ENCODE data around the gene CEL. TPM values are rescaled to one million over a fixed set of nuclear protein-coding genes. Genes with fewer than 3 reads are reported as not detected.

Gene CEL
- total and polyA plus RNA-seq, 2 donors (not counting 3 experiments of a cell fraction or from before 2014, with no cell fraction given), result 0.92 to 1.1 TPM

DNA sequence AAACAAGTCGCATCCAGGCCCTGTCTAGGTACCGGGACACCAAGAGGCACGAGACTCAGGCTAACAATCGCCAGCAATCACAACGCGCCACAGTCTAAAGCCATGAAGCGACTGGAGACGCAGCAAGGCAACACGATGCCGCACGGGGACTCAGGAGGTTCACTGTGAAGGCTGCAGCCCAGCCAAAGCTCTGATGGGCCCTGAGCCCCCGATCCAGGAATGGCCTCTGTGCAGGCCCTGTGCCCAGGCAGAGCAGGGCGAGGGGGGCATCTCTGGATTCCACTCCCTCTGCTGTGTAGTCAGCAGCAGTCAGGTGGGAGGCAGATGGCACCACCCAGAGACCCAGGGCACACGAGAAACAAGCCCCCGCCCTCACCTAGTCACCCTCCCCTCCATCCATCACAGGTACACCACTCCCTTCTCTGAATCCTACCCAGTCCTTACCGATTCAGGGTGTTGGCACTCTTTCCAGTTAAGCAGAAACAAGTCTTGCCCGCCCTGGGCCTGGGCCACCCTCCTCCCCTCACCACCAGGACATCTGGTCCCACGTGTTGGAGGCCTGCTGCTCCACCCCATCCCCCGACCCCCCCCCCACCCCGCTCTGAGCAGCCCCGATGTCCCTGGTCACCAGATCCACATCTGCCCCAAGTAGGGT lies 58.2 kb downstream of the CEL start:
- no TSS peak for BruUV-seq (replicated peaks)
- H3K27me3 ChIP-seq (ENCODE audit: control insufficient read depth in 2 of 2, insufficient read depth in 2 of 2, low read length in 2 of 2), result no peaks in the 10 kb centered on the region
- intact Hi-C loops (cut with micrococcal nuclease), result loop anchor here (2.0 kb wide), 1 partner anchor 15 kb away; no protein-coding TSS in a partner anchor
- H2AFZ ChIP-seq (ENCODE audit: low read depth, low read length), result no peak overlapping the region
- no peaks in the 10 kb centered on the region for H3K36me3 ChIP-seq (ENCODE audit: control insufficient read depth in 2 of 2, extremely low read depth in 1 of 2, insufficient read depth in 2 of 2, low read length in 2 of 2)
- no peaks in the 10 kb centered on the region for H3K9me3 ChIP-seq (replicated peaks; ENCODE audit: control insufficient read depth, insufficient read depth, low read length)
- peak overlapping the region; percentile 35 for H3K4me2 ChIP-seq (ENCODE audit: insufficient read depth, low read length)
- no peaks in the 10 kb centered on the region for H4K20me1 ChIP-seq (replicated peaks; ENCODE audit: control insufficient read depth, extremely low read depth, insufficient read depth, low read length)
- H3K9ac ChIP-seq (replicated peaks; ENCODE audit: extremely low read depth, insufficient read depth, low read length), result peak overlapping the region; percentile 47
- CTCF ChIA-PET, result interaction anchor here (1.2 to 5.3 kb wide), 5 partner anchors 14 to 28 kb away, joined by 4 to 72 read pairs (median 6); no protein-coding TSS in a partner anchor
- DNase-seq (ENCODE audit: low read depth, low spot score) (no peak), FAIRE-seq (no peak)
- H3K27ac ChIP-seq (ENCODE audit: insufficient read depth, low read depth, low read length), result no peak overlapping the region
- TF ChIP-seq POLR2A (IDR thresholded peaks at IDR 0.05; ENCODE audit: low read depth, low read length) (no peak), EZH2 (IDR thresholded peaks at IDR 0.05; ENCODE audit: borderline replicate concordance, low read depth, low read length, severe bottlenecking) (peak; percentile 49), GATA2 (IDR thresholded peaks at IDR 0.05; ENCODE audit: insufficient read depth, insufficient read length, low read depth, low read length) (no peak)
- H3K79me2 ChIP-seq (ENCODE audit: control insufficient read depth, insufficient read depth, low read length), result no peaks in the 10 kb centered on the region
- H3K4me3 ChIP-seq (replicated peaks in 1 of 3; ENCODE audit: insufficient read depth in 1 of 3, low read depth in 1 of 3, low read length in 3 of 3), result peak overlapping the region in 2 of 3 experiments; percentile 41 to 45
- peaks cover 20% of the 10 kb centered on the region for H3K4me1 ChIP-seq (ENCODE audit: control insufficient read depth, extremely low read depth, insufficient read depth, low read length)
- dilution Hi-C loops (cut with MboI; ENCODE audit: extremely low pct_ligation_motif_present, low sequenced_read_pairs), result no loop called here
- no peaks in the 10 kb centered on the region for H3K9me1 ChIP-seq (replicated peaks; ENCODE audit: control insufficient read depth, extremely low read depth, insufficient read depth, low read length)
- POLR2A ChIA-PET, result interaction anchor here (1.4 to 2.0 kb wide), 2 partner anchors 14 to 24 kb away, joined by 3 to 13 read pairs; no protein-coding TSS in a partner anchor

DNA sequence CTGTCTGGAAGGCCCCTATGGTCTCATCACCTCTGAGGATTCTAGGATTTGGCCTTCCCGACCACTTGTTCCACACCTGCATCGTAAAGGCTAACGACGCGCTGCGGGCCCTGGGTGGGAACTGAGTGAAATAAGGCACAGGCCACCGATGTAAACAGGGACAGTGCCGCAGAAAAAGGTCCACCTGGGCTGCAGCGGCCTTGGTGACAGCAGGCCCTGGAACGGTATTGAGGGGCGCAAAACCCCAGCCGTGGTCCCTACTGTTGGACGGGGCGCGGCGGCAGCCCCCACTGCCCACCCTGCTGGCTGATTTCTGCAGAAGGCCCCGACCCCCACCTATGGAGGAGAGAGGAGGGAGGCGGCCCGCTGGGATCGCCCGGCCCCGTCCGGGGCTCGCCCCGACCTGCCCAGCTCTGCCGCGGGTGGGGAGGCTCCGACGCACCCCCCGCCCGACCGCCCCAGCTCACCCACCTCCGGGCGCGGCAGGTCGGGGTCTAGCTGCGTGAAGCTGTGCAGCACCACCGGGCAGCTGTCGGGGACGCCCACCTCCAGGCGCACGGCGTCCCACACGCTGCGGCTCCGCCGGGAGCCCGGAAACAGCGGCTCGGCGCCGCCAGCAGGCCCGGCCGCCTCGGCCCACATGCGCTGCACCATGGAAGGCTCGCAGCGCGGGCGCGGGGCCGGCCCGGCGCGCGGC lies 58.9 kb downstream of the CEL start:
- Histone ChIP-seq H4K20me1 (replicated peaks; ENCODE audit: control insufficient read depth, extremely low read depth, insufficient read depth, low read length) (no peaks in the 10 kb centered on the region), H3K4me3 (replicated peaks in 1 of 3; ENCODE audit: insufficient read depth in 1 of 3, low read depth in 1 of 3, low read length in 3 of 3) (peak overlapping the region; percentile 34 to 45 (median 41)), H3K27ac (ENCODE audit: insufficient read depth, low read depth, low read length) (no peak overlapping the region), H2AFZ (ENCODE audit: low read depth, low read length) (peak overlapping the region; percentile 9), H3K9me3 (replicated peaks; ENCODE audit: control insufficient read depth, insufficient read depth, low read length) (no peaks in the 10 kb centered on the region), H3K4me2 (ENCODE audit: insufficient read depth, low read length) (peak overlapping the region; percentile 31), H3K79me2 (ENCODE audit: control insufficient read depth, insufficient read depth, low read length) (no peaks in the 10 kb centered on the region), H3K9ac (replicated peaks; ENCODE audit: extremely low read depth, insufficient read depth, low read length) (peak overlapping the region; percentile 47), H3K36me3 (ENCODE audit: control insufficient read depth in 2 of 2, extremely low read depth in 1 of 2, insufficient read depth in 2 of 2, low read length in 2 of 2) (no peaks in the 10 kb centered on the region), H3K9me1 (replicated peaks; ENCODE audit: control insufficient read depth, extremely low read depth, insufficient read depth, low read length) (no peaks in the 10 kb centered on the region), H3K4me1 (ENCODE audit: control insufficient read depth, extremely low read depth, insufficient read depth, low read length) (peaks cover 23% of the 10 kb centered on the region), H3K27me3 (ENCODE audit: control insufficient read depth in 2 of 2, insufficient read depth in 2 of 2, low read length in 2 of 2) (no peaks in the 10 kb centered on the region)
- POLR2A ChIA-PET, result no interaction called here
- TF ChIP-seq, protein P1, sequence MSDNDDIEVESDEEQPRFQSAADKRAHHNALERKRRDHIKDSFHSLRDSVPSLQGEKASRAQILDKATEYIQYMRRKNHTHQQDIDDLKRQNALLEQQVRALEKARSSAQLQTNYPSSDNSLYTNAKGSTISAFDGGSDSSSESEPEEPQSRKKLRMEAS (IDR thresholded peaks at IDR 0.05; ENCODE audit: insufficient read depth, insufficient read length), result no peak
- TF ChIP-seq GATA2 (IDR thresholded peaks at IDR 0.05; ENCODE audit: insufficient read depth, insufficient read length, low read depth, low read length) (no peak), POLR2AphosphoS5 (IDR thresholded peaks at IDR 0.05; ENCODE audit: insufficient read depth, low read depth, low read length) (peak; percentile 33), POLR2A (IDR thresholded peaks at IDR 0.05; ENCODE audit: low read depth, low read length) (no peak), FOS (IDR thresholded peaks at IDR 0.05; ENCODE audit: borderline replicate concordance, insufficient read depth, low read length) (no peak), JUN (IDR thresholded peaks at IDR 0.05; ENCODE audit: borderline replicate concordance, insufficient read depth, insufficient read length, low read depth) (no peak), EZH2 (IDR thresholded peaks at IDR 0.05; ENCODE audit: borderline replicate concordance, low read depth, low read length, severe bottlenecking) (no peak), MYC (IDR thresholded peaks at IDR 0.05; ENCODE audit: low read depth, low read length) (no peak)
- TF ChIP-seq, protein P2, sequence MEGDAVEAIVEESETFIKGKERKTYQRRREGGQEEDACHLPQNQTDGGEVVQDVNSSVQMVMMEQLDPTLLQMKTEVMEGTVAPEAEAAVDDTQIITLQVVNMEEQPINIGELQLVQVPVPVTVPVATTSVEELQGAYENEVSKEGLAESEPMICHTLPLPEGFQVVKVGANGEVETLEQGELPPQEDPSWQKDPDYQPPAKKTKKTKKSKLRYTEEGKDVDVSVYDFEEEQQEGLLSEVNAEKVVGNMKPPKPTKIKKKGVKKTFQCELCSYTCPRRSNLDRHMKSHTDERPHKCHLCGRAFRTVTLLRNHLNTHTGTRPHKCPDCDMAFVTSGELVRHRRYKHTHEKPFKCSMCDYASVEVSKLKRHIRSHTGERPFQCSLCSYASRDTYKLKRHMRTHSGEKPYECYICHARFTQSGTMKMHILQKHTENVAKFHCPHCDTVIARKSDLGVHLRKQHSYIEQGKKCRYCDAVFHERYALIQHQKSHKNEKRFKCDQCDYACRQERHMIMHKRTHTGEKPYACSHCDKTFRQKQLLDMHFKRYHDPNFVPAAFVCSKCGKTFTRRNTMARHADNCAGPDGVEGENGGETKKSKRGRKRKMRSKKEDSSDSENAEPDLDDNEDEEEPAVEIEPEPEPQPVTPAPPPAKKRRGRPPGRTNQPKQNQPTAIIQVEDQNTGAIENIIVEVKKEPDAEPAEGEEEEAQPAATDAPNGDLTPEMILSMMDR (IDR thresholded peaks at IDR 0.05; ENCODE audit: extremely low read depth in 1 of 2, insufficient read depth in 1 of 2, low read depth in 1 of 2, low read length in 2 of 2), result no peak
- FAIRE-seq (no peak), DNase-seq (ENCODE audit: low read depth, low spot score) (no peak)
- BruUV-seq (replicated peaks), result no TSS peak
- intact Hi-C loops (cut with micrococcal nuclease) (loop anchor here (1.0 to 2.0 kb wide), 4 partner anchors 15 to 905 kb away; partner anchors contain the start of gene BRD3OS), dilution Hi-C loops (cut with MboI; ENCODE audit: extremely low pct_ligation_motif_present, low sequenced_read_pairs) (no loop called here)
- CTCF ChIA-PET, result interaction anchor here (5.3 kb wide), 1 partner anchor 23 kb away, joined by 72 read pairs; no protein-coding TSS in a partner anchor

Measured in endothelial cell of umbilical vein (primary cell).